Stimulated activated CD8-positive, alpha-beta memory T cell treated with anti-CD3 and anti-CD28 coated beads, Interleukin-4, amount 100 ng/mL, for 1 hour (primary cell): ENCODE measurements around the gene GOLGA8G.
"Not testable (repeated sequence)": the region's sequence is repeated elsewhere in the genome, so short reads cannot be mapped to it uniquely, and the experiment has no call there.

Experiments used
- DNase-seq, 2 donors: peaks; one replicate each; pipeline ENCODE4 v3.0.0-alpha.2; 2020; ENCODE audit warnings: low read depth in 2 of 2, low spot score in 1 of 2

GOLGA8G gene, protein sequence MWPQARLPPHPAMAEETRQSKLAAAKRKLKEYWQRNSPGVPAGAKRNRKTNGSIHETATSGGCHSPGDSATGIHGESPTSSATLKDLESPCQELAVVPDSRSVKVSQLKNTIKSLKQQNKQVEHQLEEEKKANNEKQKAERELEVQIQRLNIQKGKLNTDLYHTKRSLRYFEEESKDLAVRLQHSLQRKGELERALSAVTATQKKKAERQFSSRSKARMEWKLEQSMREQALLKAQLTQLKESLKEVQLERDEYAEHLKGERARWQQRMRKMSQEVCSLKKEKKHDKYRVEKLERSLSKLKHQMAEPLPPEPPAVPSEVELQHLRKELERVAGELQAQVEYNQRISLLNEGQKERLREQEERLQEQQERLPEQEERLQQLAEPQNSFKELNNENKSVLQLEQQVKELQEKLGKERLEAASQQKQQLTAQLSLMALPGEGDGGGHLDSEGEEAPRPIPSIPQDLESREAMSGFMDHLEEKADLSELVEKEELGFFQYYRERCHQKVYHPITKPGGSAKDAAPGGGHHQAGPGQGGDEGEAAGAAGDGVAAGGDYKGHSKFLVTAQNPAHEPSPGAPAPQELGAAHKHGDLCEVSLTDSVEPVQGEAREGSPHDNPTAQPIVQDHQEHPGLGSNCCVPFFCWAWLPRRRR

DNA sequence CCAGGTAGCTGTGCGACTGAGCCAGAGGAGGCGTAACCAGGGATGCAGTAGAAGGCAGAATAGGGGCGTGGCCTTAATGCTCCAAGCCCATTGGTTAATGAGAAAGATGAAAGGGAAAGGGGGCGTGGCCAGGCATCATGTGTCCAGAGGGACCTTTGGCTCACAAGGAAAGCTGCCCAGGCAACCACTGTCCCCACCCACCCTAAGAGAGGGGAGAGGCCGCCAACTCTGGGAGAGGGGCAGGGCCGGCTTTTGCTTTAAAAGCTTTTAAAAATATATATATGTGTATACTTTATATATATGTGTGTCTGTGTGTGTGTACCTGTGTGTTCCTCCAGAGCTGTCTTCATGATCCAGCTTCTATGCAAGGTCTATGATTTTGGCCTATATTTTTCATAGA, at the start of gene GOLGA8G:
Gene GOLGA8G, minus strand, starts transcription at position 18 of the 400 bp plus-strand sequence. CDS start 62 bp downstream, outside the sequence.
- not testable (repeated sequence) for DNase-seq

DNA sequence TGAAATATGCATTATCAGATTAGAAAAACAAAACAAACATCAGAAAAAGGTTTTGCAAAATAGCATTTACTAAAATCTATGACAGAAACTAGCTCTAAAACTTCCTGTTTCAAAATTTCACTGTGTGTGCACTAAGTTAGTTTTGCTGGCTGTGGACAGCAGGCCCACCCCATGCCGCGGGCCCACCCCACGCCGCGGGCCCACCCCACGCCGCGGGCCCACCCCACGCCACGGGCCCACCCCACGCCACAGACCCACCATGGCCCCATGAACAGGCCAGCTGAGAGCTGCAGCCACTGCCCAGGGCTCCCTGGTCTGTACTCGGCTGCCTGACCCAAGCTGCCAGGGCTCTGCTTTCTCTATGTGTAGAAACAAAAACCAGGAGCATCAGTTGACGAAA, 40.6 kb upstream of the GOLGA8G start:
- not testable (repeated sequence) for DNase-seq

DNA sequence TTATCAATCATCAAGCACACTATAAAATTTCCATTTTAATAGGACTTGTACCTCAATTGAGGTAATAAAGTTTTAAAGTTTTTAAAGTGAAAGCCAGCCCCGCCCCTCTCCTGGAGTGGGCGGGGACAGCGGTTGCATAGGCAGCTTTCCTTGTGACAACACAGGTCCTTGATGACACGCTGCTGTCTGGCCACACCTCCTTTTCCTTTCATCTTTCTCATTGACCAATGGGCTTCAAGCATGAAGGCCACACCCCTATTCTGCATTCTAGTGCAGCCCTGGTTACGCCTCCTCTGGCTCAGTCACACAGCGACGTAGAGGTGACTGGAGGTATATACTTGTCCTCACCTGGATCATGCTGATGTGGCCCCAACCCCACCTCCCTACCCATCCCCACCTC, 20.5 kb upstream of the GOLGA8G start, which contains the start of gene GOLGA6L25:
Gene GOLGA6L25, plus strand, starts transcription at position 301 of the 400 bp plus-strand sequence. Its CDS starts 61 bp downstream, at position 362.
- not testable (repeated sequence) for DNase-seq

DNA sequence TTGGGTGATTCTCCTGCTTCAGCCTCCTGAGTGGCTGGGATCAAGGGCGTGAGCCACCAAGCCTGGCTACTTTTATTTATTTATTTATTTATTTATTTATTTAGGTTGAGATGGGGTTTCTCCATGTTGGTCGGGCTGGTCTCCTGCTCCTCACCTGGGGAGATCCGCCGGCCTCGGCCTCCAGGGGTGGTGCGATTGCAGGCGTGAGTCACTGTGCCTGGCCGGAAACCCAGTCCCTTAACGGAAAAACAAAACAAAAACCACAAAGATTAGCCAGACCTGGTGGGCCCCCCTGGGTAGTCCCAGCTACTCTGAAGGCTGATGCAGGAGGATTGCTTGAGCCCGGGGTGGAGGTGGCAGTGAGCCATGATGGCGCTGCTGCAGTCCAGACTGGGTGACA, 17.6 kb downstream of the GOLGA8G start:
- not testable (repeated sequence) for DNase-seq

DNA sequence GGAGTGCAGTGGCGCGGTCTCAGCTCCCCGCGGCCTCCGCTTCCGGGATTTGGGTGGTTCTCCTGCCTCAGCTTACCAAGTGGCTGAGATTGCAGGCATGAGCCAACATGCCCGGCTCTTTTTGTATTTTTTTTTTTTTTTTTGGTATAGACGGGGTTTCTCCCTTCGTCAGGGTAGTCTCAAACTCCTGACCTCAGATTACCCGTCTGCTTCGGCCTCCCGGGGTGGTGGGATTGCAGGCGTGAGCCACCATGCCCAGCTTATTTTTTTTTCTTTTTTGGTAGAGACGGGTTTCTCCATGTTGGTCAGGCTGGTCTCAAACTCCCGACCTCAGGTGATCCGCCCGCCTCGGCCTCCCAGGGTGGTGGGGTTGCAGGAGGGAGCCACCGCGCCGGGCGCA, 18.6 kb downstream of the GOLGA8G start:
- not testable (repeated sequence) for DNase-seq

DNA sequence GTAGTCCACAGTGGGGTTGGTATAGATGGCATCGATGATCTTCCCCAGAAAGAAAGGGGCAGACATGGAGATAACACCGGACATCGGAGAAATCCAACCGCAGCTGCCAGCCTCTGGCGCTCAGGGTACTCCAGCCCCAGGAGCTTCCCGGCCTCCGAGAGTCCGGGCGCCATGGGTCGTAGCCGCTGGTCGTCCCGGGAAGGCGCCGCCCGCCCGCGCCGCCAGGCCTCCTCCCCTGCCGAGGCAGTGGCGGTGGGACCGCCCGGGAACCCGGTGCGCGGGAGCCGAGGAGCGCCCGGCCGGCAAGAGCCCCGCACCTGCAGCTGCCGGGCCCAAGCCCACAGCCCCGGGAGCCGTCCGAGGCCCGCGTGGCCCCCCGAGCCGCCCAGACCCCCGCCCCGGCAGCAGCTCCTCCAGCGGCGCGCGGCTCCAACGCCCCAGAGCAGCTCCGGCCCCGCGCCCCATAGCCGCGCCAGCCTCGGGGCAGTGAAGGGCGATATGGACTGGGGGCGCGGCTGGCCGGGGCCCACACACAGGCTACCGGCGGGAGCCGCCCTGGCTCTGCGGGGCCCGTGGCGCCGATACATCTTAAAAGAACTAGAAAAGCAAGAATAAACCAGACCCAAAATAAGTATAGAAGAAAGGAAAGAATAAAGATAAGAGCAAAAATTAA, 24.4 kb downstream of the GOLGA8G start:
- not testable (repeated sequence) for DNase-seq

DNA sequence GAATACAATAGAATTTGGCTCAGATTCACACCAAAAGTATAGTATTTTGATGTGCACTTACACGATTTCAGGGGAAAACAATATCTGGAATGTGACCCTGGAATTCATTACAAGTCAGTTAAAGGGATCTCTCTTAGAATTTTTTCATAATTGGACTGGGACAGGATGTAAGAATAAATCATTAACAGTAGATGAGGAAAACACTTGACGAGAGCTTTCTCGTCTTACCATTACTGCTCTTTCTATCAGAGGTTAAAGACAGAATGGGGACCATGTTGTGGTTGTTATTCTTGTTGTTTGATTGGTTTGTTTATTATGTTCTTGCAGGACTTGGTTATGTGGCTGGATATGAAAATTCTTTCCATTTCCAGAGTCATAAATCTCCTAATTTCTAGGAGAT, 51.4 kb downstream of the GOLGA8G start:
- DNase-seq: not testable (repeated sequence)
